H4 (cell line): ENCODE measurements around the gene AOC3. TPM values are rescaled to one million over a fixed set of nuclear protein-coding genes. Genes with fewer than 3 reads are reported as not detected.
"Not testable (repeated sequence)": the region's sequence is repeated elsewhere in the genome, so short reads cannot be mapped to it uniquely, and the experiment has no call there.

Experiments used
- DNase-seq: peaks from one replicate; pipeline ENCODE4 v3.0.0-alpha.2; 2015; ENCODE audit warnings: low spot score
- total RNA-seq: library from RNA; depleted of rRNA; stranded (reverse); fragments of >200 nt; shearing (Covaris generic); gene quantifications from 2 replicates; pipeline ENCODE4 v1.2.3, GENCODE V29; 2014; rRNA removed

AOC3 gene
- total RNA-seq, 1 experiment from 2014 or later = 0.04 TPM

GRCh38 chr17:42894283-42895184 is 43.5 kb downstream of the AOC3 start:
- DNase-seq = no peak

- peak; percentile 45 for DNase-seq
Measured at GRCh38 chr17:42895185-42895555, 44.2 kb downstream of the AOC3 start.

GRCh38 chr17:42898147-42898811 is 47.3 kb downstream of the AOC3 start:
- DNase-seq = no peak

GRCh38 chr17:42899981-42900380 is 49.0 kb downstream of the AOC3 start:
- DNase-seq = not testable (repeated sequence)

- DNase-seq = no peak
Measured at GRCh38 chr17:42900460-42901331, 49.7 kb downstream of the AOC3 start, which contains the start of gene G6PC1. Gene G6PC1 (plus strand): TSS chr17:42900799. CDS start chr17:42900877, 78 bp downstream.

- no peak for DNase-seq
Measured at GRCh38 chr17:42901535-42902229, 50.7 kb downstream of the AOC3 start.

GRCh38 chr17:42904110-42904469 is 53.1 kb downstream of the AOC3 start:
- DNase-seq = no peak

GRCh38 chr17:42906772-42907446 is 55.9 kb downstream of the AOC3 start:
- DNase-seq = no peak

Other genes with a start within 250 kb of the AOC3 start
- gene RETREG3, start 241.8 kb upstream of the AOC3 start, total RNA-seq = 28.7 and 49.5 TPM in 2 replicates
- 74.3 and 92.3 TPM in 2 replicates for gene TUBG1, start 241.5 kb upstream of the AOC3 start, total RNA-seq
- gene TUBG2, start 191.9 kb upstream of the AOC3 start, total RNA-seq = 5.5 and 7.5 TPM in 2 replicates
- gene PLEKHH3, start 174.2 kb upstream of the AOC3 start, total RNA-seq = 3.3 and 5.9 TPM in 2 replicates
- 0.23 and 0.74 TPM in 2 replicates for gene CCR10, start 169.4 kb upstream of the AOC3 start, total RNA-seq
- gene CNTNAP1, start 168.7 kb upstream of the AOC3 start, total RNA-seq = 6.7 and 7.0 TPM in 2 replicates
- gene EZH1, start 106.2 kb upstream of the AOC3 start, total RNA-seq = 2.2 and 4.5 TPM in 2 replicates
- not detected in 2 replicates for gene RAMP2, start 90.0 kb upstream of the AOC3 start, total RNA-seq
- 85.2 and 95.4 TPM in 2 replicates for gene VPS25, start 77.8 kb upstream of the AOC3 start, total RNA-seq
- gene WNK4, start 70.6 kb upstream of the AOC3 start, total RNA-seq = not detected in 2 replicates
- 124 and 139 TPM in 2 replicates for gene COA3, start 52.5 kb upstream of the AOC3 start, total RNA-seq
- not detected in 2 replicates for gene CNTD1, start 52.3 kb upstream of the AOC3 start, total RNA-seq
- 44.2 and 69.8 TPM in 2 replicates for gene BECN1, start 26.9 kb upstream of the AOC3 start, total RNA-seq
- 109 and 113 TPM in 2 replicates for gene PSME3, start 17.8 kb upstream of the AOC3 start, total RNA-seq
- 0.45 TPM in 1 of 2 replicates, not detected in the other for gene AOC2, start 6.6 kb upstream of the AOC3 start, total RNA-seq
- gene G6PC1, start 49.6 kb downstream of the AOC3 start, total RNA-seq = not detected in 2 replicates
- gene AARSD1, start 113.3 kb downstream of the AOC3 start, total RNA-seq = 23.7 and 27.2 TPM in 2 replicates
- gene PTGES3L, start 128.9 kb downstream of the AOC3 start, total RNA-seq = 0.19 TPM in 1 of 2 replicates, not detected in the other
- 3.6 and 3.8 TPM in 2 replicates for gene RUNDC1, start 129.4 kb downstream of the AOC3 start, total RNA-seq
- gene RPL27, start 147.2 kb downstream of the AOC3 start, total RNA-seq = 1,450 and 1,519 TPM in 2 replicates
- 66.7 and 80.2 TPM in 2 replicates for gene IFI35, start 155.6 kb downstream of the AOC3 start, total RNA-seq
- 104 and 118 TPM in 2 replicates for gene VAT1, start 171.2 kb downstream of the AOC3 start, total RNA-seq
- gene RND2, start 174.0 kb downstream of the AOC3 start, total RNA-seq = not detected in 2 replicates